Adipocyte (in vitro differentiated cells): Measurements from ENCODE around the gene KIFAP3.
"Not testable (repeated sequence)": the region's sequence is repeated elsewhere in the genome, so short reads cannot be mapped to it uniquely, and the experiment has no call there.

Source experiments
- DNase-seq: peaks from one replicate; pipeline ENCODE4 v3.0.0-alpha.2; 2015; ENCODE audit warnings: low read depth
- H3K27me3 ChIP-seq: replicated peaks from 2 replicates; pipeline ENCODE4 v1.7.0; 2013; ENCODE audit warnings: mild to moderate bottlenecking, low read length, moderate library complexity; ENCODE audit not compliant: control insufficient read depth, insufficient read depth
- H3K36me3 ChIP-seq: 2 replicates; pipeline ENCODE4 v1.7.0; 2013; ENCODE audit warnings: low read length, mild to moderate bottlenecking, moderate library complexity; ENCODE audit not compliant: control insufficient read depth, insufficient read depth, severe bottlenecking
- H3K4me1 ChIP-seq: 2 replicates; pipeline ENCODE4 v1.7.0; 2013; ENCODE audit warnings: mild to moderate bottlenecking, low read length, moderate library complexity; ENCODE audit not compliant: control insufficient read depth, insufficient read depth
- H3K4me3 ChIP-seq: 2 replicates; pipeline ENCODE4 v1.7.0; 2013; ENCODE audit warnings: mild to moderate bottlenecking, low read length, moderate library complexity
- H3K9ac ChIP-seq: 2 replicates; pipeline ENCODE4 v1.7.0; 2013; ENCODE audit warnings: mild to moderate bottlenecking, low read length, moderate library complexity
- H3K9me3 ChIP-seq: 2 replicates; pipeline ENCODE4 v1.7.0; 2013; ENCODE audit warnings: mild to moderate bottlenecking, low read length, moderate library complexity; ENCODE audit not compliant: control insufficient read depth

The KIFAP3 gene

DNA sequence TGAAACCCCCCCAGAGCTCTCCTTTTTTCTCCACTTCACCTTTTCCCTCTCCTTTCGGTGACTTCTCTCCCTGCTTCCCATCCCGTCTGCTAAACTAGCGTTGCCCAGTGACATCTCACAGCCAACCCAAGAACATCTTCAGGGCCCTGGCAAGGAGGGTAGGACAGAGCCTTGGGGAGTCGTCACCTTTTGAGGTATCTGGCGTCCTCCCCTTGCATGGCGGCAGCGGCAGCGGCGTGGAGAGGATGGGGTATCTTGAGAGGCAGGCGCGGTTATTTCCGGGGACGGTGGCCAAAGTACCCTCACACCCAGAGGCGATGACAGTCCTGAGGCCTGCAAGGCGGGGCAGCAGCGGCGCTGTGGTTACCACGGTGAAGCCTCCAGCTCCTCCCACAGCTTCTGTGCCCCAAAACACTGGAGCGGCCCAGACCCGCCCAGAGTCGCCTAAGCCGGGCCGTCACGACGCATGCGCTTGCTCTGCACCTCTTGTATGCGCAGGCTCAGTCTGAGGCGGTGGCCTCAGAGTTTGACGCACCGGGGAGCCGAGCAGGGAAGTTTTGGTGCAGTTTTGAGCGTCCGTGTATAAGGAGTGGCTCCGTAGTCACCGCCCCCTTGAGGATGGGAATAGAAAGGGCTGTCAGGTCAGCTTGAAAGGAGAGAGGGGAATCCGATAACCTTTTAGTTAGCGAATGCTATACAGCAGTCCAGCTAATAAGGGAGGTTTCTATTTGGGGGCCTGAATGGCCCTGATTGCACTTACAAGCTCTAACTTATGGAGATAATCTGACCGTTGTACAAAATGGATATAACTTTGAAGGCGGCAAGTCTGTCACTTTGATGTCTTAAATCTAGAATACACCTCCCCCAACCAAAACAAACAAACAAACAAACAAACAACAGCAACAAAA lies at the start of gene KIFAP3:
Gene KIFAP3 (minus strand): TSS at position 446 of the 908 bp plus-strand sequence. CDS start 228 bp downstream, at position 218.
- peak; percentile 99 for DNase-seq
- Histone ChIP-seq H3K27me3 (no peaks in the 10 kb centered on the region), H3K36me3 (no peaks in the 10 kb centered on the region), H3K4me1 (peaks cover 16% of the 10 kb centered on the region), H3K4me3 (peak within 1 kb of the TSS; percentile 96), H3K9me3 (peaks cover 10% of the 10 kb centered on the region), H3K9ac (peak within 1 kb of the TSS; percentile 91)

GRCh38 chr1:170122366-170122765 lies 47.9 kb upstream of the KIFAP3 start:
- peaks cover 15% of the 10 kb centered on the region for H3K9me3 ChIP-seq
- H3K9ac ChIP-seq = no peak overlapping the region
- H3K4me1 ChIP-seq = peaks cover 10% of the 10 kb centered on the region
- DNase-seq = no peak
- no peak overlapping the region for H3K4me3 ChIP-seq
- no peaks in the 10 kb centered on the region for H3K36me3 ChIP-seq
- H3K27me3 ChIP-seq = no peaks in the 10 kb centered on the region

DNA sequence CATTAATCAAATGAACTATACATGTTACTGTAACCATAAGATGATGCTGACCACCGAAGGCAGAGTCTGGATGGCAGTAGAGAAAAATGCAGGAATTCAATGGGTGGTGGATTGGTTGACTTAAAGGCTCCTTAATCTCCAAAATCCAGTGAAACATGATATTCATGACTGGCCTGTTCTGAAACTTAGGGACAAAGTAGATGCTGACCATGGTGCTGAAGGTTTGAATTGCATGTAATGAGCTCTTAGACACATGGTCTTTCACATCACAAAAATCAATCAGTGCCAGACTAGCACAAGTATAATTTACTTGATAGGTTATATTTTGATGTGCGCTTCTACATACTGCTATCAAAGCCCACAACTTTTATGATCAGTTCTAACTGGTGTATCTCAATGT lies 40.4 kb upstream of the KIFAP3 start:
- Histone ChIP-seq H3K4me3 (no peak overlapping the region), H3K27me3 (no peaks in the 10 kb centered on the region), H3K9me3 (no peaks in the 10 kb centered on the region), H3K36me3 (no peaks in the 10 kb centered on the region), H3K9ac (no peak overlapping the region), H3K4me1 (no peaks in the 10 kb centered on the region)
- peak; percentile 60 for DNase-seq

- DNase-seq, H3K4me1 ChIP-seq, H3K4me3 ChIP-seq, H3K9me3 ChIP-seq, H3K27me3 ChIP-seq, H3K9ac ChIP-seq, H3K36me3 ChIP-seq: not testable (repeated sequence)
Observed at GRCh38 chr1:170113140-170113539, 38.6 kb upstream of the KIFAP3 start.

DNA sequence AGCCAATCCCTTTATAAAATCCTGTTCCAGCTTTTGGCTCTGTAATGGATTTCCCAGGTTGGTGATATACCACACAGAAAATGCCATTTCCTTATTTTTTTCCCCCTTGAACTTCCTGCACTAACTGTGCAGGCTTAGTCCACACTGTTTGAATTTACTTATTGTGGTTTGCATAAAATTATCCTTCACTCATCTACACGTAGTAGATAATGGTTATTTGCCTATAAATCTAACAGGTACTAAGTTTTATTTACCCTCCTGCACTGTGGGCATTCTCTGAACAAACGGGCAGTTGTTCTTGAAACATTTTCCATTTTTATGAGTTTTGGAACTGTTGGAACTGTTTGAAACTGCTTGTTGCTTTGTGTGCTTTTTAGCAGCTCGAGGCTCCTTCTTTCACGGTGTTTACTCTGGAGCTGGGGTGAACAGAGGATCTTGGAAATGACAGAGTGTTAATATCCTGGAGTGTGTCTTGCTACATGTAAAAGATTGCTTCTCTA lies 23.0 kb upstream of the KIFAP3 start:
- Histone ChIP-seq H3K36me3 (no peaks in the 10 kb centered on the region), H3K9me3 (no peaks in the 10 kb centered on the region), H3K4me3 (no peak overlapping the region), H3K4me1 (no peaks in the 10 kb centered on the region), H3K9ac (no peak overlapping the region), H3K27me3 (no peaks in the 10 kb centered on the region)
- DNase-seq = no peak

- H3K9me3 ChIP-seq = no peaks in the 10 kb centered on the region
- no peak overlapping the region for H3K4me3 ChIP-seq
- no peaks in the 10 kb centered on the region for H3K4me1 ChIP-seq
- H3K27me3 ChIP-seq = no peaks in the 10 kb centered on the region
- no peak for DNase-seq
- H3K36me3 ChIP-seq = no peaks in the 10 kb centered on the region
- no peak overlapping the region for H3K9ac ChIP-seq
Observed at GRCh38 chr1:170096806-170097340, 22.4 kb upstream of the KIFAP3 start.

DNA sequence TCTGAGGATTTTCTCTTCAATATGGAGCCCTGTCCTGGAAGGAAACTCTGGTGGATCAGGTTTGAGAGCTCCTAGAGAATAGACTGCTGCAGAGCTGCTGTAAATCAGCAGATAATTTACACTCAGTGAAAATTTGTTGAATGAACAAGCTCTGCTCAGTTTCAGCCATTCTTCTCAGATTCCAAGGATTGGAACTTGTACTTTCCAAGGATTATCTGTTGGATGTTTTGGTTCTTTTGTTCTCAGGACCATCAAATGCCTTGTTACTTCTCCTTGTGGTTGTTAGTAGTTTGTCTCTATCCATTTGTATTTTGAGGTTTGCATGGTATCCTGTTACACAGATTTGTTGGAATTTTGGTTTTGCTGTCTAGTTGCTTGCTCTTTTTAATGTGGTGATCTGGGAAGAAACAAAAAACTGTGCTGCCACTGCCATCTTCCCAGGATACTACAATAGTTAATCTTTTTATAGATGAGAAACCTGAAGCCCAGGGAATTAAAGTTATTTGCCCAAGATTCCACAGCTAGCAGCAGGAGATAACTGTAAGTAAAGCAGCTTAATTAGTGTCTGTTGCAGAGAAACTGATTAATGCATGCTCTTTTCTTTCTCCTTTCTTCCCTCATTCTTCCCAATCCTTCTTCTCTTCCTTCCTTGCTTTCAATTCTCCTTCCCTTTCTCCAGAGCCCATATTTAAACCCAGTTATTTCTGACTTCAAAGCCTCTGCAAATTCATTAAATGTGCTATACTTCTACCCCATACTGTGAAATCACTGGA lies 21.7 kb upstream of the KIFAP3 start:
- H3K9me3 ChIP-seq = no peaks in the 10 kb centered on the region
- no peak overlapping the region for H3K4me3 ChIP-seq
- no peaks in the 10 kb centered on the region for H3K27me3 ChIP-seq
- DNase-seq = no peak
- no peaks in the 10 kb centered on the region for H3K36me3 ChIP-seq
- no peak overlapping the region for H3K9ac ChIP-seq
- no peaks in the 10 kb centered on the region for H3K4me1 ChIP-seq

DNA sequence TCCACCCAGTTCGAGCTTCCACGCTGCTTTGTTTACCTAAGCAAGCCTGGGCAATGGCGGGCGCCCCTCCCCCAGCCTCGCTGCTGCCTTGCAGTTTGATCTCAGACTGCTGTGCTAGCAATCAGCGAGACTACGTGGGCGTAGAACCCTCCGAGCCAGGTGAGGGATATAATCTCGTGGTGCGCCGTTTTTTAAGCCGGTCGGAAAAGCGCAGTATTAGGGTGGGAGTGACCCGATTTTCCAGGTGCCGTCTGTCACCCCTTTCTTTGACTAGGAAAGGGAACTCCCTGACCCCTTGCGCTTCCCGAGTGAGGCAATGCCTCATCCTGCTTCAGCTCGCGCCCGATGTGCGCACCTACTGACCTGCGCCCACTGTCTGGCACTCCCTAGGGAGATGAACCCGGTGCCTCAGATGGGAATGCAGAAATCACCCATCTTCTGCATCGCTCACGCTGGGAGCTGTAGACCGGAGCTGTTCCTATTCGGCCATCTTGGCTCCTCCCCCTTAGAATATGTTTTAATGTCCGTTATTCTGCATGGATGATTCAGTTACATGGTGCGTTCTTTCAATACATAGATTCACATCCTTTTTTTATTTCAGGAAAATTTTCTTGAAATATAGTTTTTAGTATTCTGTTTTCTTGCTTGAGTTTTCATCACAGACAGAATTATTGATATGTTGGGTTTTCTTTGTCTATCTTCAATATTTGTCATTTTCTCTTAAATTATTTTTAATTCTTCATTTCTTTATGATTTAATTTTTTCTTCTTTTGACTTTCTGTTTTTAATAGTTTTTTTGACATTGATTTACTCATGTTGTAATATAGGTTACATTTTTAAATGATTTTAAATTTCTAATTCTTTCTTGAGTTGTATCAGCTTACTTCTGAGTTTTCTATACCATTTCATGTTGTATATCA lies 20.5 kb upstream of the KIFAP3 start:
- not testable (repeated sequence) for H3K27me3 ChIP-seq, H3K9me3 ChIP-seq, H3K36me3 ChIP-seq, H3K9ac ChIP-seq, H3K4me3 ChIP-seq, H3K4me1 ChIP-seq, DNase-seq

- no peaks in the 10 kb centered on the region for H3K36me3 ChIP-seq
- H3K9ac ChIP-seq = no peak overlapping the region
- DNase-seq = no peak
- H3K4me3 ChIP-seq = no peak overlapping the region
- H3K27me3 ChIP-seq = no peaks in the 10 kb centered on the region
- H3K4me1 ChIP-seq = no peaks in the 10 kb centered on the region
- H3K9me3 ChIP-seq = no peaks in the 10 kb centered on the region
Observed at GRCh38 chr1:170086399-170087032, 12.0 kb upstream of the KIFAP3 start.

GRCh38 chr1:170085091-170085490 lies 10.6 kb upstream of the KIFAP3 start:
- Histone ChIP-seq H3K4me1 (no peaks in the 10 kb centered on the region), H3K27me3 (no peaks in the 10 kb centered on the region), H3K9ac (no peak overlapping the region)

More at GRCh38 chr1:170085091-170085490, 10.6 kb upstream of the KIFAP3 start:
- no peaks in the 10 kb centered on the region for H3K36me3 ChIP-seq
- no peak for DNase-seq
- no peak overlapping the region for H3K4me3 ChIP-seq
- H3K9me3 ChIP-seq = no peaks in the 10 kb centered on the region
